Daoy (cell line): Measurements from ENCODE around the gene RNF224. TPM values are rescaled to one million over a fixed set of nuclear protein-coding genes. Genes with fewer than 3 reads are reported as not detected.

ENCODE experiments used
- DNase-seq: peaks from one replicate; pipeline ENCODE4 v3.0.0-alpha.2; 2015; ENCODE audit warnings: low read depth
- total RNA-seq: library from RNA; depleted of rRNA; stranded (reverse); fragments of >200 nt; shearing (Covaris generic); gene quantifications from 2 replicates; pipeline ENCODE4 v1.2.3, GENCODE V29; 2014

RNF224 gene
- total RNA-seq, 1 experiment from 2014 or later: not detected

DNA sequence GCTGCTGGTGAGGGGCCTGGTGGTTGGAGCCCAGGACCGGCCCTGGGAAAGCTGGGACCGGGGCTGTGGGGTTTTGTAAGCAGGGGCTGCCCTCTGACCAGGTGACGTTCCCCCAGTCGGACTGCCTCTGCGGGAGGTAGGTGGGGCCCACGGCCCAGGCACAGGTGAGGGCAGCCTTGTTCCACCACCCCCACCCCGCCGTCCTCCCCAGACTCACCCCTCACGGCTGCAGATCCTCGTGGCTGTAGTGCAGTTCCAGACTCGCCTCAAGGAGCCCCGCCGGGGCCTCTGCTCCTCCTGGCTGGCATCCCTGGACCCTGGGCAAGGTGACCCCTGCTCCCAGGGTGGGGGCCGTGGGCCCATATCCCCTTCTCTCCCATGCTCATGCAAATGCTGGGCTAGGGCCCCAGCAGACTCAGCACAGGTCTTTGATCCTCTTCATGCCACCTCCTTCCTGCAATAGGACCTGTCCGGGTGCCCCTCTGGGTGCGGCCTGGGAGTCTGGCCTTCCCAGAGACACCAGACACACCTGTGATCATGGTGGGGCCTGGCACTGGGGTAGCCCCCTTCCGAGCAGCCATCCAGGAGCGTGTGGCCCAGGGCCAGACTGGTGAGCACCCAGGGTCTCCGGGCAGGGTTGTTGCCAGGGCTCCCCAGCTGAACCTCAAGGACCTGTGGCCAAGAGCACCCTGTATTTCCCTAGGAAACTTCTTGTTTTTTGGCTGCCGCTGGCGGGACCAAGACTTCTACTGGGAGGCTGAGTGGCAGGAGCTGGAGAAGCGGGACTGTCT is 11.9 kb upstream of the RNF224 start:
- DNase-seq: no peak

DNA sequence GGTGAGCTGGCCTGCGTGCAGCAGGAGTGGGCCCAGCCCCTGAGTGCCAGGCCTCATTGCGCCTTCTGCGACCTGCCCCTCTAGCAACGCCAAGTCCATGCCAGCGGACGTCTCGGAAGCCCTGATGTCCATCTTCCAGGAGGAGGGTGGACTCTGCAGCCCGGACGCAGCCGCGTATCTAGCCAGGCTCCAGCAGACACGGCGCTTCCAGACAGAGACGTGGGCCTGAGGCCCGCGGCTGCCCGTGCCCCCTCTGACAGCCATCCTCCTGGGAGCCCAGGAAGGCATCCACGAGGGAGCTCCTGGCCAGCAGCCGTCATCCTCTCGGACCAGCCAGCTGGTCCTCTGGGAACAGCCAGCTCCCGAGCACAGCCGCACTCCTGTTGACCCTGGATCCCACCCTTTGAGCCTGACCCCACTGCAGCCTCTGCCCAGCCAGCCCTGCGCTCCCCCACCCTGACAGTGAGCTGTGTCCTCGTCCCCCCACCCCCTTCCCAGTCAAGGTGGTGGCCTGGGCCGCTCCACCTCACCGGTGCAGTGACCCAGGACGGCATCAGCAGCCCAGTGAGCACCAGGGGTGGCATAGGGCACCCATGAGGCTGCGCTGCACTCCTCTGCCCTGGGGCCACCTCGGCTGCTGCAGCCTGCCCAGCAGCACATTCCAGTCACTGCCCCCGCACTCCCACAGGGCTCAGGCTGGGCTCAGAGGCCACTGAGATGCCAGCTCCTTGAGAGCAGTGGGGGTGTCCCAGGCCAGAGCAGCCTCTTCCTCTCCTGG is 10.9 kb upstream of the RNF224 start:
- no peak for DNase-seq

DNA sequence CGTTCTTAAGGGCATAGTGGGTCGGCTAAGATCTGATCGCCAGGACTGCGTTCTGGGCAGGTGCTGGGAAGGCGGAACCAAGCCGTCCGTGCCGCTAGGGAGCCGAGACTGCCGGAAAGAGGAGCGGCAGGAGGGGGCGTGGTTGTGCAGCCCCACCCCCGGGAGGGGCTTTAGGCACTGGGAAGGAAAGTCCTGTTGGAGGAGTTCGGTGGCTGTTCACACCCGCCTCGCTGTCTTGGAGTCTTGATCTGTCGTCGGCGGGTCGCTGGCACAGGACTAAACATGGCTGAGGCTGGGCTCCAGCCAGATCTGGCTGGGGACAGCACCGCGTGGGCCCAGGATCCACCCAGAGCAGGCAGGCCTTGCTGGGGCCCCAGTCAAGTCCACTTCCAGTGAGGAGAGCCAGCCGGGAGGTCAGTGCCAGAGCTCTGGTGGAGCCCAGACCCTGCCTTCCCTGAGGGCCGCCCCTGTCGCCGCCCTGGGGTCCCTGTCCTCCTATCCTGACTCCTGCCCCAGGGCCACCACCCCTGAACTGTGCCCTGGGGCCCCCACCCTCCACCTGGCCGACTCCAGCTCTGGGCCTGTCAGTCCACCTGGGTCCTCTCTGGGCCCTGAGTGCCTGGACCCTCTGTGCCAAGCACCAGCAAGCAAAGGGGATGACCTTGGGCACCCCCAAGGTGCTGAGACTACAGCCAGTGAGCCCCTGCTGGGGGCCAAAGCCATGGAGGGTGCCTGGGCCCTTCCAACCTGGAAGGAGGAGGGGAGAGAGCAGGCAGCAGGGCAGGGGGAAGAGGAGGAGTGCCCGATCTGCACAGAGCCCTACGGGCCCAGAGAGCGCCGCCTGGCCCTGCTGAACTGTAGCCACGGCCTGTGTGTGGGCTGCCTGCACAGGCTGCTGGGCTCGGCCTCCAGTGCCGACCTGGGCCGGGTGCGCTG is 9.8 kb upstream of the RNF224 start:
- no peak for DNase-seq

GRCh38 chr9:137218212-137218753 is 9.0 kb upstream of the RNF224 start:
- DNase-seq: no peak

DNA sequence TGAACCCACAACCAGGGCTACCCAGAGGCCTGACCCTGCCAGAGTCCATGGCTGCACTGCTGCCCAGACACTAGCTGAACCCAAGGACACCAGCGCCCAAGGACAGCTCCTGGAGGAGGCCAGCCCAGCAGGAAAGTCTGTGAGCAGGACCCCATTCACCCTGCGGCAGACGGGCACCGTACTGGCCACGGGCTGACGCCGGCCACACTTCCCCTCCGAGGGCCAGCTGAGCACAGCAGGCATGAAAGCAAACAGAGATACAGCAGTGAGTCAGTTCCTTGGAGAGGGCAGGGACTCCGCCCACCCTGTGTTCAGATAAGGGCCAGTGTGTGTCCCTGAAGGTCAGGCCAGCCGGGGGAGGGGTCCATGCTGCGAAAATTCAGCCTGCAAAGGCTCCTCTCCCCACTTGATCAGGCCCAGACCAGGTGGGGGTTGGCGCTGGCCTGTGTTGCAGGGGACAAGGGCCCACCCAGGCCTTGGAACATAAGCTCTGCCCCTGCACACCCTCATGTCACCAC is 8.5 kb upstream of the RNF224 start:
- DNase-seq: peak; percentile 87

- DNase-seq: no peak
These were observed 7.5 kb upstream of the RNF224 start for GRCh38 chr9:137219757-137220316.

- no peak for DNase-seq
These were observed 6.8 kb upstream of the RNF224 start for GRCh38 chr9:137220317-137221094.

GRCh38 chr9:137221095-137221505 is 6.2 kb upstream of the RNF224 start:
- no peak for DNase-seq

DNA sequence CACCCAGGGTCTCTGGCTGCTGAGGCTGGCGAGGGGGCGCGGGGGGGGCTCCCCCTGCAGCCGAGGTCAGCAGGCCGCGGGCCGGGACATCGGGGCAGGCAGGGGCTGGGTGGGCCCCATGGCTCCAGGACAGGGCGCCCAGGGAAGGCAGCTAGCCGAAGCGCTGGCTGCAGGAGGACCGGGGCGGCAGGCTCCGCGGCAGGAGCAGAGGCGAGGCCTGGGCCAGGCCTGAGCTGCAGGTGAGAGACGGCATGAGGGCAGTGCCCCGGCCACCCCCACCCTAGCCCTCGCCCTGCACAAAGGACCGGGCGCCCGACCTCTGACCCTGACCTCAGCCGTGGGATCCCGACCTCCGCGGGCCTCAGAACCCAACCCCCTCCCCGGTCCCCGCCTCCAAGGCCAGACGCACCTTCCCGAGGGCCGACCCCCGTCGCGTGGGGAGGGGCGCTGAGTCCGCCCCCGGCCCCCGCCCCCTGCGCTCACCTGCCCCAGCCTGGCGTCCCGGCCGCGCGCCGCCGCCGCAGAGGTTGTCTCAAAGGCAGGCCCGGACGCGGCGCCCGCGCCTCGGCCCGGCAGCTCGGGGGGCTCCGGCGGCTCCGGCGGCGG is 5.7 kb upstream of the RNF224 start:
- no peak for DNase-seq

DNA sequence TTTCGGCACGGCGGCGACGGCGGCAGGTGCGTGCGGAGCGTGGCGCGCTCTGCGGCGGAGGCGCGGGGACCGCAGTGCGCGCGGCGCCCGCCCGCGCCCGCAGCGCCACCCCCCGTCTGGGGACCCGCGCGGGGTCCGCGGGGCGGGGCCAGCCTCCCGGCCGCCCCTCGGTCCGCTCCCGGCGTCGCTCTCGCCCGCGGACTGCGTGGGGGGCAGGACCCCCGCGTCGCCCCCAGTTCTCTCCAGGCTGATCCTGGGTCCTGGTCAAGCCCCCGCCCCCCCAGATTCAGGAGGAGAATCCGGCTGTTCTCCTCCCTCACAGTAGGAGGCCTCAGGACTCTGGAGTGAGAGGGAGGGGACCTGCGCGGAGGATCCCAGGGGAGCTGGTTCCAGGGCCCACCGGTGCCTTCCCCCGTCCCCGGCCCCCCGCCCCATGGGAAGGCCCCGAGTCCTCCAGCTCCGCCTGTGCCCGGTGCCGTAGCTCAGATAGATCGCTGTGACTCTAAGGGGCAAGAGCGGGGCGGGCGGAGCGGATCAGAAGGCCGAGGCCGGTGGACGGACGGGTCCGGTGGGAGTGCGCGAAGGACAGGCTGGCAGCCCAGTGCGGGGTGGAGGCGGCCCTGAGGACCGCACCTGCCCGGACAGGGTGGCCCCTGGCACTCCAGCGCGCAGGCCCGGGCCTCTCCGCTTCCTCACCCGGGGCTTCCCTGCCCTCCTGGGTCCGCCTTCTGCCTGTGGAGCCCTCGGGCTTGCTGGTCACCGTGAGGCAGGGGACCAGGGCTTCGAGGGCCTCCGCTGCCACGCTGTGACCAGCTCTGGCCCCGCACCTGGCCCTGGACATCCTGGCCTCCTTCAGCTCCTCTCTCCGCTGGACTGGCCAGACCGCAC is 4.9 kb upstream of the RNF224 start, which contains the start of gene RNF208:
TSS of gene RNF208 (minus strand) at position 51 of the 888 bp plus-strand sequence. CDS start 1,028 bp downstream, outside the sequence.
- no peak for DNase-seq

GRCh38 chr9:137223078-137223970 is 4.0 kb upstream of the RNF224 start:
- DNase-seq: peak; percentile 99

GRCh38 chr9:137224830-137225694 is 2.2 kb upstream of the RNF224 start, which contains the start of gene CYSRT1:
CYSRT1 (plus strand) TSS chr9:137225174; CDS start chr9:137225622, 448 bp downstream.
- no peak for DNase-seq

DNA sequence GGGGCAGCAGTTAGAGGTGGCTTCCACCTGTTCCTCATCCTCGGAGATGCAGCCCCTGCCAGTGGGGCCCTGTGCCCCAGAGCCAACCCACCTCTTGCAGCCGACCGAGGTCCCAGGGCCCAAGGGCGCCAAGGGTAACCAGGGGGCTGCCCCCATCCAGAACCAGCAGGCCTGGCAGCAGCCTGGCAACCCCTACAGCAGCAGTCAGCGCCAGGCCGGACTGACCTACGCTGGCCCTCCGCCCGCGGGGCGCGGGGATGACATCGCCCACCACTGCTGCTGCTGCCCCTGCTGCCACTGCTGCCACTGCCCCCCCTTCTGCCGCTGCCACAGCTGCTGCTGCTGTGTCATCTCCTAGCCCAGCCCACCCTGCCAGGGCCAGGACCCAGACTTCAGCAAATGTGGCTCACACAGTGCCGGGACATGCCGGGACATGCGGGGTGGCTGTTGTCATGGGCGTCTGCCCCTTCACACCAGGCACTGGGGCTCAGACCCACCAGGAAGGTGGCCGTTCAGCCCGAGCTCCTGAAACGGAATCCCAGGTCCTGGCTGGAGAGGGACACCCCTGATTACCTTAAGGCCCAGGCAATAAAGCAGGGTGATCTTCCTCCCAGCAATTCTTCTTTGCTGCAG is 1.5 kb upstream of the RNF224 start:
- no peak for DNase-seq

DNA sequence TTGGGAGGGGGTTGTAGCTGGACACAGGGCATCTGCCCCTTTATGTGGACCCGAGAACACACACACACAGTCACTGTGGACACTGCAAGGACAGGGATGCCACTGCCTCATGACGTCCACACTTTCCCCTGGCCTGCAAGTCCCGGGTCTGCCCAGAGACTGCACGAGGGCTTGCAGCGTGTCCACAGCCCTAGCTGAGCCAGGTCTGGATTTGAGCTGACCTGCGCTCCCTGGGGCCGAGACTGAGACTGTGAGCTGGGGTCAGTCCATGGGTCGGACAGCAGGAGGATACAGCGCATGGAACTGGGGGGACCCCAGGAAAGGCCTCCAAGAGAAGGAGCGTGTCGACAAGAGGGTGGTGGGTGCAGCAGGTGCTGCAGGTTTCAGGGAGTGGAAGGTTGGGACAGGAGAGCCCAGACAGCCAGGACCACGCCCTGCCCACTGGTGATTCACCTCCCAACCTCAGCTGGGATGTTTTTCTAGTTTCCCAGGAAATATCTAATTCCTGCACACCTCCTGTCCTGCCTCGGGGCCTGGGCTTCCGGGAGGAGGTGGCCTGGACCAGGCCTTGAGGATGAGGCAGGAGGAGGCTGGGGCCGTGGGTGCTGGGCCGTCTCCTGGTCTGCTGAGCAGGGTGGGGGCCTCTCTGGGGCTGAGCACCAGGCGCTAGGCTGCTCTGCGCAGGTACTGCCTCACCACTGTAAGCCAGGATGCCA is 806 bp upstream of the RNF224 start:
- peak; percentile 67 for DNase-seq

DNA sequence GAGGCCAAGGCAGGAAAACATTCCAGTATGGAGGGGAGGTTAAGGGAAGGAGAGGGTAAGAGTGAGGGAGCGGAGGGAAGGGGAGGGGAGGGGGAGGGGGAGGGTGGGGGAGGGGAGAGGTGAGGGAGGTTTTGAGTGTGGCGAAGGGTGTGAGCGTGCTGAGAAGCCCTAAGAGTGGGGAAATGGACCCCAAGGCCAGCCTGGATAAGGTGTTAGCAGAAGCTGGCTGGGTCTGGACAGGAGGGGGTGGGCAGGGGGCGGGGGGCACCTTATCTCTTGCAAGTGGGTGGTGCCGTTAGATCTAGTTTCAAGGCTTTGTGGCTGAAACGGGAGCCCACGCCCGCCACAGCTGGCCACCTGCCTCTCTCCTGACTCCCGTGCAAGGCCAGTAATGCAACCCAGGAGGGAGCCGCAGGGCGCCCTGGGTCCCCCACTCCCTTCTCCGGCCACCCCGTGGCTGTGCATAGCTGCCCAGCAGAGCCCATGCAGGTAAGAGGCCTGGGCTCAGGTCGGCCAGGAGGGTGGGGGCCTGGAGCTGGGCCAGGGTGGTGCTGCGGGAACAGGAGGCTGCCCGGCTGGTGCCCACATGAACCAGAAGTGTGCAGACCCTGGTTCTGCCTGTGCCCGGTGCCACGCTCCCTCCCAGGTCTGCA is 677 bp downstream of the RNF224 start:
- DNase-seq: no peak
